ENCODE measurements around the gene ZNF181.

The ZNF181 gene

GRCh38 chr19:34788074-34788473 lies 54.0 kb downstream of the ZNF181 start:
- DNase-seq (ENCODE audit: low read depth), result no peak

GRCh38 chr19:34793565-34793964 lies 59.5 kb downstream of the ZNF181 start:
- no peak for DNase-seq (ENCODE audit: low read depth)
- in situ Hi-C loops (cut with HindIII; ENCODE audit: low sequenced_read_pairs), result no loop called here
- no peak overlapping the region for H3K4me3 ChIP-seq (ENCODE audit: low read depth, low read length)
- TF ChIP-seq, protein P1, sequence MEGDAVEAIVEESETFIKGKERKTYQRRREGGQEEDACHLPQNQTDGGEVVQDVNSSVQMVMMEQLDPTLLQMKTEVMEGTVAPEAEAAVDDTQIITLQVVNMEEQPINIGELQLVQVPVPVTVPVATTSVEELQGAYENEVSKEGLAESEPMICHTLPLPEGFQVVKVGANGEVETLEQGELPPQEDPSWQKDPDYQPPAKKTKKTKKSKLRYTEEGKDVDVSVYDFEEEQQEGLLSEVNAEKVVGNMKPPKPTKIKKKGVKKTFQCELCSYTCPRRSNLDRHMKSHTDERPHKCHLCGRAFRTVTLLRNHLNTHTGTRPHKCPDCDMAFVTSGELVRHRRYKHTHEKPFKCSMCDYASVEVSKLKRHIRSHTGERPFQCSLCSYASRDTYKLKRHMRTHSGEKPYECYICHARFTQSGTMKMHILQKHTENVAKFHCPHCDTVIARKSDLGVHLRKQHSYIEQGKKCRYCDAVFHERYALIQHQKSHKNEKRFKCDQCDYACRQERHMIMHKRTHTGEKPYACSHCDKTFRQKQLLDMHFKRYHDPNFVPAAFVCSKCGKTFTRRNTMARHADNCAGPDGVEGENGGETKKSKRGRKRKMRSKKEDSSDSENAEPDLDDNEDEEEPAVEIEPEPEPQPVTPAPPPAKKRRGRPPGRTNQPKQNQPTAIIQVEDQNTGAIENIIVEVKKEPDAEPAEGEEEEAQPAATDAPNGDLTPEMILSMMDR (IDR thresholded peaks at IDR 0.05; ENCODE audit: low read depth, low read length, missing control alignments), result no peak

More at GRCh38 chr19:34788074-34788473, 54.0 kb downstream of the ZNF181 start:
- no peak overlapping the region for H3K4me3 ChIP-seq (ENCODE audit: low read depth, low read length)
- TF ChIP-seq, protein P1 (IDR thresholded peaks at IDR 0.05; ENCODE audit: low read depth, low read length, missing control alignments), result no peak
- in situ Hi-C loops (cut with HindIII; ENCODE audit: low sequenced_read_pairs), result no loop called here

GRCh38 chr19:34794066-34794960 lies 60.3 kb downstream of the ZNF181 start:
- H3K4me3 ChIP-seq (ENCODE audit: low read depth, low read length), result no peak overlapping the region
- in situ Hi-C loops (cut with HindIII; ENCODE audit: low sequenced_read_pairs), result no loop called here
- DNase-seq (ENCODE audit: low read depth), result no peak
- TF ChIP-seq, protein P1 (IDR thresholded peaks at IDR 0.05; ENCODE audit: low read depth, low read length, missing control alignments), result no peak
